Suprapubic skin (tissue), 4 donors: ENCODE data around the gene MOV10. TPM values are rescaled to one million over a fixed set of nuclear protein-coding genes. Genes with fewer than 3 reads are reported as not detected.

ENCODE experiments used
- DNase-seq, 2 donors: peaks; one replicate each; pipeline ENCODE4 v3.0.0-alpha.2; 2019; ENCODE audit warnings: low spot score in 2 of 2
- H3K27ac ChIP-seq: fragments of 200-600 bp; sonication (generic); one replicate; pipeline ENCODE4 v1.5.1; 2019
- H3K27me3 ChIP-seq: fragments of 200-600 bp; sonication (generic); one replicate; pipeline ENCODE4 v1.5.1; 2019
- H3K36me3 ChIP-seq: fragments of 200-600 bp; sonication (generic); one replicate; pipeline ENCODE4 v1.5.1; 2019
- H3K4me1 ChIP-seq: fragments of 200-600 bp; sonication (generic); one replicate; pipeline ENCODE4 v1.5.1; 2019
- H3K4me3 ChIP-seq: fragments of 200-600 bp; sonication (generic); one replicate; pipeline ENCODE4 v1.5.1; 2019; ENCODE audit warnings: mild to moderate bottlenecking
- H3K9me3 ChIP-seq: fragments of 200-600 bp; sonication (generic); one replicate; pipeline ENCODE4 v1.5.1; 2019
- EP300 ChIP-seq: sonication (generic); formaldehyde crosslinking; IDR thresholded peaks from one replicate; pipeline ENCODE4 v1.6.1; 2017; ENCODE audit warnings: antibody characterized with exemption
- POLR2A ChIP-seq, 2 donors: fragments of 450-650 bp; IDR thresholded peaks; one replicate each; pipeline ENCODE4 v1.6.1; 2017; ENCODE audit warnings: antibody characterized with exemption in 2 of 2, mild to moderate bottlenecking in 2 of 2, moderate library complexity in 2 of 2
- POLR2AphosphoS5 ChIP-seq, 3 donors: sonication (generic); formaldehyde crosslinking; IDR thresholded peaks; one replicate each; pipeline ENCODE4 v1.6.1; 2017; ENCODE audit warnings: antibody characterized with exemption in 3 of 3
- WGBS: methylation state at CpG from one replicate; pipeline ENCODE4 v1.1.5; 2018; 5-methylcytosine and 5-hydroxymethylcytosine counted together
- total RNA-seq, 4 donors: library from RNA; depleted of rRNA; stranded (reverse); fragments of >200 nt; gene quantifications; one replicate each; pipeline ENCODE4 v1.1.0, GENCODE V29; 2016
- TF ChIP-seq, protein P1 (sequence below), 2 donors: fragments of 200-600 bp in 1 of 2; fragments of 450-650 bp in 1 of 2; sonication (generic) in 1 of 2; IDR thresholded peaks; one replicate each; pipeline ENCODE4 v1.5.1; 2016 to 2019; ENCODE audit warnings: antibody characterized with exemption in 2 of 2, mild to moderate bottlenecking in 1 of 2, moderate library complexity in 1 of 2

MOV10 gene
- total RNA-seq, 4 donors from 2014 or later = 42.8 to 147 (median 70.1) TPM

- peaks cover 88% of the 10 kb centered on the region for H3K36me3 ChIP-seq
- peaks cover 12% of the 10 kb centered on the region for H3K4me1 ChIP-seq
- TF ChIP-seq POLR2AphosphoS5 (IDR thresholded peaks at IDR 0.05) = no peak
- TF ChIP-seq EP300 = no peak
- no peak for TF ChIP-seq POLR2A (IDR thresholded peaks at IDR 0.05)
- TF ChIP-seq, protein P1, sequence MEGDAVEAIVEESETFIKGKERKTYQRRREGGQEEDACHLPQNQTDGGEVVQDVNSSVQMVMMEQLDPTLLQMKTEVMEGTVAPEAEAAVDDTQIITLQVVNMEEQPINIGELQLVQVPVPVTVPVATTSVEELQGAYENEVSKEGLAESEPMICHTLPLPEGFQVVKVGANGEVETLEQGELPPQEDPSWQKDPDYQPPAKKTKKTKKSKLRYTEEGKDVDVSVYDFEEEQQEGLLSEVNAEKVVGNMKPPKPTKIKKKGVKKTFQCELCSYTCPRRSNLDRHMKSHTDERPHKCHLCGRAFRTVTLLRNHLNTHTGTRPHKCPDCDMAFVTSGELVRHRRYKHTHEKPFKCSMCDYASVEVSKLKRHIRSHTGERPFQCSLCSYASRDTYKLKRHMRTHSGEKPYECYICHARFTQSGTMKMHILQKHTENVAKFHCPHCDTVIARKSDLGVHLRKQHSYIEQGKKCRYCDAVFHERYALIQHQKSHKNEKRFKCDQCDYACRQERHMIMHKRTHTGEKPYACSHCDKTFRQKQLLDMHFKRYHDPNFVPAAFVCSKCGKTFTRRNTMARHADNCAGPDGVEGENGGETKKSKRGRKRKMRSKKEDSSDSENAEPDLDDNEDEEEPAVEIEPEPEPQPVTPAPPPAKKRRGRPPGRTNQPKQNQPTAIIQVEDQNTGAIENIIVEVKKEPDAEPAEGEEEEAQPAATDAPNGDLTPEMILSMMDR (IDR thresholded peaks at IDR 0.05) = no peak
- H3K4me3 ChIP-seq = no peak overlapping the region
- no peak overlapping the region for H3K27ac ChIP-seq
- no peaks in the 10 kb centered on the region for H3K9me3 ChIP-seq
- H3K27me3 ChIP-seq = no peaks in the 10 kb centered on the region
- peak in 1 of 2 donors; percentile 76 for DNase-seq
- 100% methylated on average over 3 of the region's 5 CpGs for WGBS
Measured at GRCh38 chr1:112692681-112693080, 18.2 kb downstream of the MOV10 start.

- Histone ChIP-seq H3K4me1 (peaks cover 11% of the 10 kb centered on the region), H3K27ac (no peak overlapping the region), H3K36me3 (peaks cover 96% of the 10 kb centered on the region), H3K9me3 (no peaks in the 10 kb centered on the region), H3K27me3 (no peaks in the 10 kb centered on the region), H3K4me3 (no peak overlapping the region)
- TF ChIP-seq POLR2AphosphoS5 (IDR thresholded peaks at IDR 0.05) (no peak), EP300 (no peak)
- no peak for DNase-seq
- WGBS = 84% methylated on average over 3 of the region's 6 CpGs
Measured at GRCh38 chr1:112693821-112694220, 19.4 kb downstream of the MOV10 start.

GRCh38 chr1:112694363-112694929, 20.0 kb downstream of the MOV10 start:
- TF ChIP-seq POLR2AphosphoS5 (IDR thresholded peaks at IDR 0.05) (no peak), POLR2A (IDR thresholded peaks at IDR 0.05) (no peak), EP300 (no peak)
- TF ChIP-seq, protein P1 (IDR thresholded peaks at IDR 0.05) = no peak
- Histone ChIP-seq H3K36me3 (peaks cover 89% of the 10 kb centered on the region), H3K27ac (no peak overlapping the region), H3K4me1 (peaks cover 17% of the 10 kb centered on the region), H3K9me3 (no peaks in the 10 kb centered on the region), H3K27me3 (no peaks in the 10 kb centered on the region), H3K4me3 (no peak overlapping the region)
- DNase-seq = no peak
- WGBS = 90% methylated on average over 13 of the region's 15 CpGs

DNA sequence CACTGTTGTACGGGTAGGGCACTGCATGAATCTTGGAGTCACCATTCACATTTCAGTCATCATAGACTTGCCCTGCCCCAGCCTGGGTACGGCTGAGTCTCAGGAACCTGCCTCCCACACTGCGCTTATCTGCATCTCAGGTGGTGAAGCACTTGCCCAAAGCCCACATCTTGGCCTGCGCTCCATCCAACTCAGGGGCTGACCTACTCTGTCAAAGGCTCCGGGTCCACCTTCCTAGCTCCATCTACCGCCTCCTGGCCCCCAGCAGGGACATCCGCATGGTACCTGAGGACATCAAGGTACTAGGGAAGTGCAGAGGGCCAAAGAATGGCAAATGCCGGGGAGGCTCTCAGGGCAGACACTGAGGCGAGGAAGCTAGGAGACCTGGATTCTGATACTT, 20.8 kb downstream of the MOV10 start:
- Histone ChIP-seq H3K36me3 (peaks cover 81% of the 10 kb centered on the region), H3K4me3 (no peak overlapping the region), H3K4me1 (peaks cover 25% of the 10 kb centered on the region), H3K27me3 (no peaks in the 10 kb centered on the region), H3K9me3 (no peaks in the 10 kb centered on the region), H3K27ac (no peak overlapping the region)
- TF ChIP-seq EP300 (no peak), POLR2A (IDR thresholded peaks at IDR 0.05) (no peak), POLR2AphosphoS5 (IDR thresholded peaks at IDR 0.05) (no peak)
- TF ChIP-seq, protein P1 (IDR thresholded peaks at IDR 0.05) = no peak
- 97% methylated on average over 5 of the region's 9 CpGs for WGBS
- DNase-seq = no peak

DNA sequence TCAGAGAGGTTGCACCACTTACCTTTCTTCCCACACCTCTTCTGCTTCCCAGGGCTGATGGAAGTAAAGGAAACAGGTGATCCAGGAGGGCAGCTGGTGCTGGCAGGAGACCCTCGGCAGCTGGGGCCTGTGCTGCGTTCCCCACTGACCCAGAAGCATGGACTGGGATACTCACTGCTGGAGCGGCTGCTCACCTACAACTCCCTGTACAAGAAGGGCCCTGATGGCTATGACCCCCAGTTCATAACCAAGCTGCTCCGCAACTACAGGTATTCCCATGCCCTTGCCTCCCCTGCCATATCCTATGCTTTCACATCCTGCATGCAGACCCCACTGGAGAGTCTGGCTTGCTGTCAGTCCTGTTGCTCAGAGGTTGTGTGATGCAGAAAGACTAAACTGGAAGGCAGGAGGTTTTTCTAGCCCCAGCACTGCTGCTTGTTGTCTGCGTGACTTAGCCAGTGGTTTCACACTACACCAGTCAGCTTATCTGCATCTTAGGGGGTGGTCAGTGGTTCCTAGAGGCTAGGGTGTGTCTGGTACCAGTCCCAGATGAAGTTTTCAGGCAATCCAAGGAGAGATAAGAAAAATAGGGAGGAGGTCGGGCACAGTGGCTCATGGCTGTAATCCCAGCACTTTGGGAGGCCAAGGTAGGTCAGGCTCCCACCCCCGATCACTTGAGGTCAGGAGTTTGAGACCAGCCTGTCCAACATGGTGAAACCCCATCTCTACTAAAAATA, 22.3 kb downstream of the MOV10 start:
- Histone ChIP-seq H3K27ac (no peak overlapping the region), H3K4me3 (no peak overlapping the region), H3K4me1 (peaks cover 40% of the 10 kb centered on the region), H3K36me3 (peaks cover 66% of the 10 kb centered on the region), H3K27me3 (no peaks in the 10 kb centered on the region), H3K9me3 (no peaks in the 10 kb centered on the region)
- 91% methylated on average over 6 of the region's 7 CpGs for WGBS
- TF ChIP-seq, protein P1 (IDR thresholded peaks at IDR 0.05) = no peak
- TF ChIP-seq EP300 (no peak), POLR2AphosphoS5 (IDR thresholded peaks at IDR 0.05) (no peak), POLR2A (IDR thresholded peaks at IDR 0.05) (no peak)
- DNase-seq = no peak
